NCI-H2107 (cell line): ENCODE measurements around the gene MSI2.

Experiments
- DNase-seq: peaks from one replicate; lab custom pipeline; 2025; lab: John Stamatoyannopoulos, UW

The MSI2 gene

DNA sequence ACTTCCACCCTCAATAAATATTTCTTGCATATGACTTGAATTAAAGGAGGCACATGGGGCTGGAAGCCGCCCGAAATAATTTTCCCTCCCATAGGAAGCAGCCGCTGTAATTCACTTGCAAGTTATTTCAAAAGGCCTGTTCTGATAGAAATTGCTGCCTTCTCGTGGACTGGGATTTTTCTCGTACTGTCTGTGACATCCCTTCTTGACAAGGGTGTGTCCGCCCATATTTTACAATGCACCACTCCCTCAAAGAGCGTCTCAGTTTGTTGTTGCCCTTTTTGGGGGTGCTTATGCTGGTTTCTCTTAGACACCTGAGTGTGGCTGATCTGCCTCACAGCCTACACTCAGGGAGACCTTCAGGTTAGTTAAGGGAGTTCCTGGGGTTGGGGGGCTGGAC, 160.0 kb downstream of the MSI2 start:
- no peak for DNase-seq

- DNase-seq = no peak
These were observed 161.6 kb downstream of the MSI2 start for GRCh38 chr17:57417956-57418355.

DNA sequence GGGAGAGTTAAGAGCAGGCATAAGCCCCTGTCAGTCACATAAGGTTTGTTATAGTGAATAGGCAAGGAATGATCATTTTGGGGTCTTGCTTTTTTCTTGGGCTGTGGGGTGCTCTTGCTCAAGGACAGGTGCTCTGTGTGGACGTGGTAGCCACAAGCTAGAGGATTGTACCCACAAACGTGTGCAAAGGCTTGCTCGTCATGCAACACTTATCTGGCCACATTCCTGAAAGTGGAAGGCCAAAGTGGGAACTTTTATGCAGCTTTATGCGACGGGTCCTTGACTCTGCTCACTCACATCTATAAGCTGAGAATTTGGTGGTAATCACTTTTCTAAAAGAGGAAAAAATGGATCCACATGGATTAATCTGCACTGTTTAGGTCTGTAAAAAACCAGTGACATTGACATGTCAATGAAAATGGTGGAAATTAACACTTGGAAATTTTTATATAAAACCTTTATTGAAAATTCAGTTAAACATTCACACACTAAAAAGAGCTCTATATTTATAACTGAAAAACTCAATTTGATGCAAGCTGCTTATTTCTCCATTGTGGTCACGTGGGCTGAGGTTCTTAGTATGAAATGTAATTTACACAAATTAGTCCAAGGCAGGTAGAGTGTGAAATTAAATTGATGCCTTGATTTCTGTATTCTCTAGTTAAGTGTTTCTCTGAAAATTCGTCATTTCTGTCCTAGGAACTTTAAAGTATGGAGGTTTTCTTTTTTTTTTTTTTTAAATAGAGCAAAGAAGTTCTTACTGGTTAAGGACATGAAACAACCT, 162.3 kb downstream of the MSI2 start:
- no peak for DNase-seq

GRCh38 chr17:57419940-57420550, 163.7 kb downstream of the MSI2 start:
- DNase-seq = no peak

DNA sequence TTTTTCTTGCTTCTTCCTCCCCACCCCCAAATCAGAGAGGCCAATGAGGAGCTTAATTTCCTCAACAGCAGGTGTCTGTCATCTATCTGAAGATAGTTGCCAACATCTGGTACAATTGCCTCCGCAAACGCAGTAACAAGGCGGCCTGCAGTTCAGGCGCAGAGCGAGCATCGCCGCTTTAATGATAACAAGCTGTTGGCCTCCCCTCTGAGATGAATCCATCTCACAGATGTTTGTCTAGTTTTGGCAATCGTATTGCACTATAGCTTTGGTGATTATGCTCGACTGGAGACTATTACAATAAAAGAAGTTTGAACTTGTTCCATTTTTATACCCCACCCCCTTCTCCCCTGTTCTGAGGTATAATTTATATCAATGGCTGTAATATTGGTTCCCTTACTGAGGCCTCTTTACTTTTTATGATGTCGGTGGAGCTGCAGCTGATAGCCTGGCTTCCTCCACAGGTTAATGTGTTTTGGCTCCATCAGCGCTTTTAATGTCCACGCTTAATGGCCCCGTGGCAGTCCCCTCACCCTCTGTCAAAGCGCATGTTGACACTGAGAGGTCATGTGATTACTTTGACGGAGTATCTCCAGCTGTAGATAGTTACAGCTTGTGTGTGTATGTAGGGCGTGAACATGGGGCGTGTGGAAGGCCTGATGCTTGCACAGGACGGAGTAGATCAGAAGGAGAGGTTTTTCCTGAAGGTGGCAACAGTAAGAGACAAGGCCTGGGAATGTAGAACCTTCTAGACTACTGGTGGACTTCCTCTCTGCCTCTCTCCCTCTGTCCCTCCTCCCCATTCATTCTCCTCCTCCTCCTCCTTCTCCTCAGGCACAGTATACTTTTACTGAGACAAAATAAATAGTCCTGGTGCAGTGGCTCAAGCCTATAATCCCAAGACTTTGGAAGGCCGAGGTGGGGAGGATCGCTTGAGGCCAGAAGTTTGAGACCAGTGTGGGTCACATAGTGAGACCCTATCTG, 164.7 kb downstream of the MSI2 start:
- no peak for DNase-seq

DNA sequence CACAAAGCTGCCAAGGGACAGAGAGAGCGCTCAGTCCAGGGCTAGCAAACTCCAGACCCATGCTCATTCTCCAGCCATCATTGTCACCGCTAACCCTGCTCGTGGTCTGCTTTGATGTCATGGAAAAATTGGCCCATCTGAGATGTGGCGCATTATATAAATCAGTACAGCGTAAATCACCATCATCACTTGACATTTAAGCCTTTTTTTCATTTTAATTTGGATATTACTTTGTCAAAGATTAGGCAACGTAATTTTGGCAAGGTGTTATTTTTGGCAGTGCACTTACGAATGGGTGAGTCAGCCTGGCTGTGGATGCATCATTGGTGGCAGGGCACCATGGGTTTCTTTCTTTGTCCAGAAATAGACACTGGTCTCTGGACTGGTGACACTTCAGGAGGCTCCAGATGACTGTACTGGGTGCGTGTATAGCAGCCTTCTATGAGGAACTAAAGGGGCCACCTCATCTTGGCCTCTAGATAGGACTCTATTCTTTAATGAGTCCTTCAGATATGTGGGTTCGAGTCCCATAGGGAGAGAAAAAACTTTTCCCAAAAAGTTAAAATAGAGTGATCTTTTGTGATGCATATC, 166.3 kb downstream of the MSI2 start:
- no peak for DNase-seq

GRCh38 chr17:57423541-57423940, 167.2 kb downstream of the MSI2 start:
- DNase-seq = no peak

DNA sequence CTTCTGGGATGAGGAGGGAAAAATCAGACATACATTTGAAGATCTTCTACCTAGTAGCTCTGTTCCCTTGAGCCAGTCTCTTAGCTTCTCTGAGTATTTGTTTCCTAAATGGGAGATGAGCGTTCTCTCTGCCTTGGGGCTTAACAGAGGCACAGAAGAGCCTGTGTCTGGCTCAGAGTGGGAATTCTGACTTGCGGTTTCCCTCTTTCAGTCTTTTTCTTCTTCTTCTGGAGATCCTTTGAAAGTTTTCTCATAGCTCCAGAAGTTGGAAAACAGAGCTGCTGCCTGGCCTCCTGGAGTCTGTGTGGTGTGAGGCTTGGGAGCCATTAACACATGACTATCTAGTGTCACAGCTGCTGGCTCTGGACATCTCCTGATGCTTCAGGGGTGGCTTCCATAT, 167.9 kb downstream of the MSI2 start:
- no peak for DNase-seq

DNA sequence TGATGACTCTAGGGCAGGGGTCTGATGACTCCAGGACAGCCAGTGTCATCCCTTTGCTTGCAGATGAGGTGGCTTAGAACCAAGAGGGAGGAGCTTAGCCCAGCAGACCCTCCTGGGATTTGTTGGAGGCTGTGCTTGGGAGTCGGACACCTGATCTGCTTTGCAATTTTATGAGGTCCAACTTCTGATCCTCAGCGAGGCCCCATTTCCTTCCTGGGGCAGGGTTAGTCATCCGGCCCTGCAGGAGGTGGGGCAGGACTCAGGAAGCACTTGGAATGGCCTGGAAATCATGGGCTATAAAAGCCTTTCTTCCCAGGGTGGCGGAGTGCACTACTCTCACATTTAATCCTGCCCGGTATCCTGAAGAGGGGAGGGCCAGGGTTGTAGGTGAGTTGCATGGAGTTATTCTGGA, 168.5 kb downstream of the MSI2 start:
- DNase-seq = no peak

DNA sequence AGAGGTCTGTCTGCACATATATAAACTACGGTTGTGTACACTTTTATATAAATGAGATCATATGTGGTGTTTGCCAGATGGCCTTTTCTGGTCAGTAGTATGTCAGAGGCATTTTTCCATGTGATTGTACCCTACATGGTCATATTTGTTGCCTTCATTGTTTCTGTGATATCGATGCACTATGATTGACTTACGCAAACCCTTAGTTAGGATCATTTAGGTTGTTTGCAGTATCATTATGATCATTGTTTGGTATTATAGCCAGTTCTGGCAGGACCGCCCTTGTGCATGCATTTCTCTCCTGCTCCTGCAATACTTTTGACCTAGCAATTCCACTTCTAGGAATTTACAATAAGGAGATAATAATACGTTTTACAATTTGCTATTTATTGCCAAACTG, 169.1 kb downstream of the MSI2 start:
- no peak for DNase-seq

- no peak for DNase-seq
These were observed 169.9 kb downstream of the MSI2 start for GRCh38 chr17:57425903-57426880.

DNA sequence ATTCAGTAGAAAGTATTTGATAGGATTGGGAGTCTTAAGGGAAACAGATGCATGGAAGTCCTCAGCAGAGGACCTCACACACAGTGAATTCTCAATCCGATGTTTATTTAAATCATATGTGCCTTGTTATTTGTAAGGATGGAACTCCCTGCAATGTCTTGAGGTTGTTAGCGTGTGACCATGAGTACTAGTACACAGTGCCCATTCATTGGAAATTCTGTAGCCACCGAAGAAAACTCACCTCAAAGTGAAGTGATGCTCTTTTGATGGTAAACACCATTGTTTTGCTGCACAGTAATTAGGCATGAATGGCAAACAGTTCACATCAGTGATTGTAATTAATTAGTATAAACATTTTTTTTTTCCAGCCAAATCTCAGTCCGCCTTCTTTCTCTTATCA, 173.6 kb downstream of the MSI2 start:
- DNase-seq = no peak

GRCh38 chr17:57431415-57431814, 175.1 kb downstream of the MSI2 start:
- DNase-seq = no peak

DNA sequence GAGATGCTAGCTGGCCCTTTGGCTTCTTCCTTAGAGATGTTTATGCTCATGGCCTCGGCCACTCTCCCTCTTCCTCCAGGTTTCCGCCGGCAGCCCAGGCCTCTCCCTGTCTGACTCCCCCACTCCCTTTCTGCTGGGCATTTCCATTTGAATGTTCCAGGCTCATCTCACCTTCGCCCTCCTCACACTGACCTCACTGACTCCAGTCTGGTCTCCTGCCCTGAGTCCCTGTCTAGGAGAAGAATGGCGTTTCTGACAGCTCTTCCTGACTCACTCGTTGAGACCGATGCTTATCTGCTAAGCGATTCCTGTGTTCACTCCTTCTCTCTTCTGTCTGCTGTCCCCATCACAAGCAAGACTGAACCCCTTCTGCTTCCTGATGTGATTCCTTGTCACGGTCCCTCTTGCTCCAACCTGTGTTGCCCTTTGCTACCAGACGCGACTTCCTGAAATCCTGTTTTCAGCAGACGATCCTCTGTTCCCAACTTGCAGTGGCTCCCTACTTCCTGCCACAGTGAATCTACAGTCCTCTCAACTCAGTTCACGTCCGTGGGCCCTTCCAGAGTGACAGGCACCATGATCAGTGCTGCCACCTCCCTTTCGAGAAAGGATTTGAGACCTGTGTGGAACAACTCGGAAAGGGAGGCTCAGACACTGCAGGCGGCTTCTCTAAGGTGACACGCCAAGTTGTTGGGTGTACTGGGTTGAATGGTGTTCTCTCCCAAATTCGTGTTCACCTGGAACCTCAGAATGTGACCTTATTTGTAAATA, 176.4 kb downstream of the MSI2 start:
- no peak for DNase-seq

DNA sequence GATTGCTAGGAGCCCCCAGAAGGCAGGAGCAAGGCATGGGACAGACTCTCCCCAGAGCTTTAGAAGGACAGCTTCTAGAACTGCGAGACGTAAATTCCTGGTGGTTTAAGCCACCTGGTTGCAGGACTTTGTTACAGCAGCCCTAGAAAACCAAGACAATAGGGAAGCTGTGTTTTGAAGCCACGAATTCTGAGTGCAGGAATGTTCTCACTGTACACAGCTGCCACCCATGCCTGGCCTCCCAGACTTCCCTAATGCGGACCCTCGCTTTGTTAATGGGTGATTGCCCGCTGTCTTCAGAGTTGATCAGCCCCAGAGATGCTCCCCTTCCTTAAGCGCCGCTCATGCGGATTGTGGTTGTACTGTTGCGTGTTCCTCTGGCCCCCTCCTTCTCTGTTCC, 177.1 kb downstream of the MSI2 start:
- no peak for DNase-seq

DNA sequence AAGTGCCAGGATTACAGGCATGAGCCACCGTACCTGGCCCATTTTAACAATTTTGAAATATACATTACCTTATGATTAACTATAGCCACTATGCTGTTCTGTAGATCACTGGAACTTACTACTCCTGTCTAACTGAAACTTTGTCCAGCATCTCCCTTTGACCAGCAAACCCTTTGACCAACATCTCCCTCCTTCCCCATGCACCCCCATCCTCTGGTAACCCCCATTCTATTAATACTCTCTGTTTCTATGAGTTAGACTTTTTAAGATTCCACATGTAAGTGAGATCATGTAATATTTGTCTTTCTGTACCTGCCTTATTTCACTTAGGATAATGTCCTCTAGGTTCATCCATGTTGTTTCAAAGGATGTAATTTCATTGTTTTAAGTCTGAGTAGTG, 178.0 kb downstream of the MSI2 start:
- DNase-seq = no peak

DNA sequence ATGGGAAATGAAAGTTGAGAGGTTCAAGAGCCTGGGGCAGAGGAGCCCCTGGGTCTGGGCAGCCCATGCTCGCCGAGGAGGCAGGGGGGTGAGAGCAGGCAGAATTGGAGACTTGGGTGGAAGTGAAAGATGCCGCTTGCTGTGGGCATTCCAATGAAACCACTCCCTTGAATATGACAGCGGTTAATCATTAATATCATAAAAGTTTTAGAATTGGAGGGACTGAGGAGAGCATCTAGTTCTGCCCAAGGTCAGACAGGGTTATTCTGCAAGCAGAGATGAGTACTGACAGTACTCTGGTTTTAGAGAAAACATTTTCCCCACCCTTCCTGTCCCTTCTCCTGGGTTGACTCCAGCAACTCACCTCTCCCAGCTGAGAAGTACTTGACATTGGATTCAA, 180.2 kb downstream of the MSI2 start:
- DNase-seq = no peak

- no peak for DNase-seq
These were observed 181.9 kb downstream of the MSI2 start for GRCh38 chr17:57438066-57438731.

- no peak for DNase-seq
These were observed 183.3 kb downstream of the MSI2 start for GRCh38 chr17:57439651-57440050.
